Aorta (tissue), 5 donors: ENCODE data around the gene PATE2. TPM values are rescaled to one million over a fixed set of nuclear protein-coding genes. Genes with fewer than 3 reads are reported as not detected.

Experiments used
- ATAC-seq: fragments of 200-7000 bp; cut with Tn5 transposase; one replicate; pipeline ENCODE4 v1.9.1; 2022; ENCODE audit warnings: moderate library complexity; ENCODE audit not compliant: low FRiP score
- DNase-seq, 2 donors: peaks; one replicate each; pipeline ENCODE4 v3.0.0-alpha.2; 2020
- H3K27ac ChIP-seq, 2 donors: one replicate each; pipeline ENCODE4 v1.5.1; 2013; ENCODE audit warnings: low read length in 2 of 2, mild to moderate bottlenecking in 2 of 2, moderate library complexity in 2 of 2, control low read depth in 1 of 2, inconsistent platforms in 1 of 2, low read depth in 1 of 2
- H3K27me3 ChIP-seq, 2 donors: one replicate each; pipeline ENCODE4 v1.6.1; 2013; ENCODE audit warnings: control low read depth in 1 of 2, low read length in 1 of 2, mild to moderate bottlenecking in 1 of 2, moderate library complexity in 1 of 2; ENCODE audit not compliant: insufficient read depth in 2 of 2, control insufficient read depth in 1 of 2
- H3K36me3 ChIP-seq, 2 donors: one replicate each; pipeline ENCODE4 v1.6.1; 2013; ENCODE audit warnings: control low read depth in 1 of 2, low read length in 1 of 2, mild to moderate bottlenecking in 1 of 2; ENCODE audit not compliant: insufficient read depth in 2 of 2, control insufficient read depth in 1 of 2
- H3K4me1 ChIP-seq, 2 donors: one replicate each; pipeline ENCODE4 v1.6.1; 2013; ENCODE audit warnings: low read length in 2 of 2, control low read depth in 1 of 2, mild to moderate bottlenecking in 1 of 2, moderate library complexity in 1 of 2; ENCODE audit not compliant: insufficient read depth in 2 of 2, control insufficient read depth in 1 of 2
- H3K4me3 ChIP-seq, 2 donors: one replicate each; pipeline ENCODE4 v1.5.1; 2013; ENCODE audit warnings: low read length in 2 of 2, control low read depth in 1 of 2, mild to moderate bottlenecking in 1 of 2
- H3K9me3 ChIP-seq: one replicate; pipeline ENCODE4 v1.6.1; 2013; ENCODE audit warnings: mild to moderate bottlenecking, low read length; ENCODE audit not compliant: control insufficient read depth
- WGBS, 2 donors: extraction: QIAGEN DNeasy Blood & Tissue Kit; methylation state at CpG; one replicate each; pipeline ENCODE4 v1.1.7; 2013; 5-methylcytosine and 5-hydroxymethylcytosine counted together
- intact Hi-C, 2 donors: fragments of 100-400 bp; cut with DNase I; formaldehyde crosslinking; loops; one replicate each; pipeline versions ENCODE4 v1.14.2 to v1.15.0; 2022
- polyA plus RNA-seq, 2 donors: library from polyadenylated mRNA; stranded (reverse); fragments of 200-250 nt; gene quantifications; one replicate each; pipeline ENCODE4 v1.2.3, GENCODE V29; 2013
- total RNA-seq, 2 donors: library from RNA; stranded (reverse); fragmentation: NEBNext Ultra II Directional; extraction: Animal tissue kit (Norgen Biotek cat#: 25700); gene quantifications; one replicate each; pipeline ENCODE4 v1.2.1, GENCODE V29; 2021
- donor health status: healthy with polysubstance abuse.
- donor health status: Bipolar disorder and iron deficiency.
- donor health status: DM: no; HTN: no; CAD: no.
- donor health status: DM: no; HTN: no; CAD: no.
- donor health status: DM: yes; HTN: yes; CAD: no.

Gene PATE2
- total and polyA plus RNA-seq, 4 donors, result not detected

GRCh38 chr11:125773516-125773915 is 5.1 kb downstream of the PATE2 start:
- no peaks in the 10 kb centered on the region for H3K4me1 ChIP-seq
- no peak overlapping the region for H3K4me3 ChIP-seq
- intact Hi-C loops, result no loop called here
- H3K36me3 ChIP-seq, result no peaks in the 10 kb centered on the region
- H3K9me3 ChIP-seq, result no peaks in the 10 kb centered on the region
- H3K27me3 ChIP-seq, result no peaks in the 10 kb centered on the region
- 52 to 53% methylated on average over 3 of the region's 3 CpGs for WGBS, 2 donors
- ATAC-seq (no peak), DNase-seq (no peak)
- H3K27ac ChIP-seq, result no peak overlapping the region

- Histone ChIP-seq H3K27ac (no peak overlapping the region), H3K36me3 (no peaks in the 10 kb centered on the region), H3K9me3 (no peaks in the 10 kb centered on the region), H3K4me3 (no peak overlapping the region), H3K4me1 (no peaks in the 10 kb centered on the region), H3K27me3 (no peaks in the 10 kb centered on the region)
- WGBS, 2 donors, result 16 to 21% methylated on average over 3 of the region's 3 CpGs
- ATAC-seq, result no peak
- DNase-seq, result no peak
- intact Hi-C loops, result no loop called here
Observed at GRCh38 chr11:125772834-125773505, 5.7 kb downstream of the PATE2 start.

GRCh38 chr11:125770583-125770982 is 8.0 kb downstream of the PATE2 start:
- no peak overlapping the region for H3K4me3 ChIP-seq
- no peaks in the 10 kb centered on the region for H3K9me3 ChIP-seq
- intact Hi-C loops, result no loop called here
- no peaks in the 10 kb centered on the region for H3K27me3 ChIP-seq
- ATAC-seq, result no peak
- no peaks in the 10 kb centered on the region for H3K36me3 ChIP-seq
- WGBS, 2 donors, result 91 to 94% methylated on average over 2 of the region's 2 CpGs
- H3K27ac ChIP-seq, result no peak overlapping the region
- H3K4me1 ChIP-seq, result no peaks in the 10 kb centered on the region
- no peak for DNase-seq

GRCh38 chr11:125768336-125769046 is 10.1 kb downstream of the PATE2 start:
- DNase-seq (no peak), ATAC-seq (no peak)
- Histone ChIP-seq H3K27me3 (no peaks in the 10 kb centered on the region), H3K9me3 (no peaks in the 10 kb centered on the region), H3K27ac (no peak overlapping the region), H3K4me3 (no peak overlapping the region), H3K4me1 (no peaks in the 10 kb centered on the region), H3K36me3 (no peaks in the 10 kb centered on the region)
- intact Hi-C loops, result no loop called here
- 31 to 44% methylated on average over 10 of the region's 10 CpGs for WGBS, 2 donors

GRCh38 chr11:125766251-125766650 is 12.4 kb downstream of the PATE2 start:
- ATAC-seq, result no peak
- Histone ChIP-seq H3K9me3 (no peaks in the 10 kb centered on the region), H3K27me3 (peaks cover 0 to 2% of the 10 kb centered on the region in 2 donors), H3K4me3 (no peak overlapping the region), H3K36me3 (no peaks in the 10 kb centered on the region), H3K4me1 (no peaks in the 10 kb centered on the region), H3K27ac (no peak overlapping the region)
- 50 to 76% methylated on average over 1 of the region's 1 CpG for WGBS, 2 donors
- DNase-seq, result no peak
- intact Hi-C loops, result no loop called here

GRCh38 chr11:125763483-125763882 is 15.1 kb downstream of the PATE2 start:
- ATAC-seq (no peak), DNase-seq (no peak)
- Histone ChIP-seq H3K27me3 (peaks cover 0 to 2% of the 10 kb centered on the region in 2 donors), H3K36me3 (no peaks in the 10 kb centered on the region), H3K27ac (no peak overlapping the region), H3K9me3 (no peaks in the 10 kb centered on the region), H3K4me1 (no peaks in the 10 kb centered on the region), H3K4me3 (no peak overlapping the region)
- WGBS, 2 donors, result 93 to 98% methylated on average over 2 of the region's 2 CpGs
- intact Hi-C loops, result no loop called here

GRCh38 chr11:125762445-125762844 is 16.2 kb downstream of the PATE2 start:
- WGBS, 2 donors, result 68 to 75% methylated on average over 1 of the region's 1 CpG
- DNase-seq (no peak), ATAC-seq (no peak)
- no peaks in the 10 kb centered on the region for H3K36me3 ChIP-seq
- H3K9me3 ChIP-seq, result no peaks in the 10 kb centered on the region
- H3K27me3 ChIP-seq, result peaks cover 0 to 2% of the 10 kb centered on the region in 2 donors
- no peak overlapping the region for H3K4me3 ChIP-seq
- H3K27ac ChIP-seq, result no peak overlapping the region
- intact Hi-C loops, result no loop called here
- H3K4me1 ChIP-seq, result no peaks in the 10 kb centered on the region

GRCh38 chr11:125756050-125756449 is 22.6 kb downstream of the PATE2 start:
- Histone ChIP-seq H3K4me1 (no peaks in the 10 kb centered on the region), H3K27me3 (no peaks in the 10 kb centered on the region), H3K27ac (no peak overlapping the region), H3K4me3 (no peak overlapping the region), H3K36me3 (no peaks in the 10 kb centered on the region), H3K9me3 (no peaks in the 10 kb centered on the region)
- WGBS, 2 donors, result 78 to 82% methylated on average over 7 of the region's 7 CpGs
- ATAC-seq (no peak), DNase-seq (no peak)
- intact Hi-C loops, result no loop called here

GRCh38 chr11:125750629-125751028 is 28.0 kb downstream of the PATE2 start:
- no peak overlapping the region for H3K27ac ChIP-seq
- DNase-seq (no peak), ATAC-seq (no peak)
- no peaks in the 10 kb centered on the region for H3K27me3 ChIP-seq
- no peaks in the 10 kb centered on the region for H3K36me3 ChIP-seq
- intact Hi-C loops, result no loop called here
- WGBS, 2 donors, result 32 to 38% methylated on average over 2 of the region's 2 CpGs
- no peak overlapping the region for H3K4me3 ChIP-seq
- H3K4me1 ChIP-seq, result no peaks in the 10 kb centered on the region
- no peaks in the 10 kb centered on the region for H3K9me3 ChIP-seq
